GM19438 (cell line): ENCODE data around the gene CARD14.
"Not testable (repeated sequence)": the region's sequence is repeated elsewhere in the genome, so short reads cannot be mapped to it uniquely, and the experiment has no call there.

Source experiments
- ATAC-seq: cut with Tn5 transposase; IDR thresholded peaks from one replicate; pipeline ENCODE4 v1.9.1; 2021; ENCODE audit warnings: low read depth; ENCODE audit not compliant: unreplicated experiment

CARD14 gene

GRCh38 chr17:80147035-80147822 lies 22.6 kb upstream of the CARD14 start, which contains the start of gene EIF4A3:
EIF4A3 (minus strand) TSS chr17:80147128; CDS start chr17:80146961, 167 bp downstream.
- peak; percentile 82 for ATAC-seq

GRCh38 chr17:80151333-80151732 lies 18.5 kb upstream of the CARD14 start:
- no peak for ATAC-seq

- ATAC-seq = no peak
Measured at GRCh38 chr17:80152081-80152702, 17.6 kb upstream of the CARD14 start.

GRCh38 chr17:80153004-80153403 lies 16.8 kb upstream of the CARD14 start:
- ATAC-seq = no peak

GRCh38 chr17:80154166-80154565 lies 15.7 kb upstream of the CARD14 start:
- ATAC-seq = no peak

- not testable (repeated sequence) for ATAC-seq
Measured at GRCh38 chr17:80155600-80155999, 14.2 kb upstream of the CARD14 start.

GRCh38 chr17:80158846-80159245 lies 11.0 kb upstream of the CARD14 start:
- no peak for ATAC-seq

GRCh38 chr17:80160536-80160935 lies 9.3 kb upstream of the CARD14 start:
- no peak for ATAC-seq

GRCh38 chr17:80163336-80163735 lies 6.5 kb upstream of the CARD14 start:
- ATAC-seq = no peak

GRCh38 chr17:80164185-80164584 lies 5.6 kb upstream of the CARD14 start:
- no peak for ATAC-seq

- ATAC-seq = no peak
Measured at GRCh38 chr17:80166446-80166845, 3.4 kb upstream of the CARD14 start.

GRCh38 chr17:80168371-80168770 lies 1.5 kb upstream of the CARD14 start:
- no peak for ATAC-seq

- no peak for ATAC-seq
Measured at GRCh38 chr17:80169107-80169506, 723 bp upstream of the CARD14 start.

- no peak for ATAC-seq
Measured at GRCh38 chr17:80171681-80172080, 1.9 kb downstream of the CARD14 start.

GRCh38 chr17:80173126-80173525 lies 3.3 kb downstream of the CARD14 start:
- no peak for ATAC-seq

GRCh38 chr17:80173916-80174315 lies 4.1 kb downstream of the CARD14 start:
- no peak for ATAC-seq

GRCh38 chr17:80176757-80177156 lies 6.9 kb downstream of the CARD14 start:
- no peak for ATAC-seq

- no peak for ATAC-seq
Measured at GRCh38 chr17:80177986-80178595, 8.3 kb downstream of the CARD14 start.

GRCh38 chr17:80180192-80180591 lies 10.4 kb downstream of the CARD14 start:
- no peak for ATAC-seq

GRCh38 chr17:80181431-80181830 lies 11.6 kb downstream of the CARD14 start:
- ATAC-seq = no peak

- no peak for ATAC-seq
Measured at GRCh38 chr17:80182118-80182844, 12.5 kb downstream of the CARD14 start.
